Measurements from ENCODE around the gene SFT2D3. TPM values are rescaled to one million over a fixed set of nuclear protein-coding genes. Genes with fewer than 3 reads are reported as not detected.

The SFT2D3 gene
- polyA plus RNA-seq, 1 experiment = 3.5 TPM

DNA sequence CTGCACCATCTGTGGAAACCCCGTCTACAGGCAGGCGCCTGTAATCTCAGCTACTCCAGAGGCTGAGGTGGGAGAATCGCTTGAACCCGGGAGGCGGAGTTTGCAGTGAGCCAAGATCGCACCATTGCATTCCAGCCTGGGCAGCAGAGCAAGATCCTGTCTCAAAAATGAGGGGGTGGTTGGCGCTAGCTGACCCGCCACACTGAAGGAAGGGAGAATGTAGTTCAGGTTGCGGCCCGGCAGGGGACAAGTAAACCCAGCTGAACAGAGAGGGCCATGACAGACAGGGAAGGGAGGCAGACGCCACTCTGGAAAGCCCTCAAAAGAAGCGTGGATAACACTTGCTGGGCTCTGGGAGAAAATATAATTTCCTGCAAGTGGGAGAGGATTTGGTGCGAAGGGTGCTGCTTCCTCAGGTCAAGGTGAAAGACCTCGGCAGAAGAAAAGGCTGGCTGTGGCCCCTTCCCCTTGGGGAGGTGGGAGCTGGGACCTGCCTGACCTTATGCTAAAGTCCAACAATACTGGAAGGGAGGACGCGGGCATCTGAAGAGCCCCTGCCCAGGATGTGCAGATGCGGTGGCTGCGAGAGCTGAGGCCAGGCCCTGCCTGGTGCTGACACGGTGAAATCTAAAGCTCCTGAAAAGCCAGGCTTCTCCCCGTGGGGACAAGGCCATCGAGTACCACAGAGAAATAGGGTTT is 3.7 kb upstream of the SFT2D3 start:
- H3K27me3 ChIP-seq (ENCODE audit: control insufficient read depth, insufficient read depth, low read length) = no peaks in the 10 kb centered on the region
- TF ChIP-seq, protein P1, sequence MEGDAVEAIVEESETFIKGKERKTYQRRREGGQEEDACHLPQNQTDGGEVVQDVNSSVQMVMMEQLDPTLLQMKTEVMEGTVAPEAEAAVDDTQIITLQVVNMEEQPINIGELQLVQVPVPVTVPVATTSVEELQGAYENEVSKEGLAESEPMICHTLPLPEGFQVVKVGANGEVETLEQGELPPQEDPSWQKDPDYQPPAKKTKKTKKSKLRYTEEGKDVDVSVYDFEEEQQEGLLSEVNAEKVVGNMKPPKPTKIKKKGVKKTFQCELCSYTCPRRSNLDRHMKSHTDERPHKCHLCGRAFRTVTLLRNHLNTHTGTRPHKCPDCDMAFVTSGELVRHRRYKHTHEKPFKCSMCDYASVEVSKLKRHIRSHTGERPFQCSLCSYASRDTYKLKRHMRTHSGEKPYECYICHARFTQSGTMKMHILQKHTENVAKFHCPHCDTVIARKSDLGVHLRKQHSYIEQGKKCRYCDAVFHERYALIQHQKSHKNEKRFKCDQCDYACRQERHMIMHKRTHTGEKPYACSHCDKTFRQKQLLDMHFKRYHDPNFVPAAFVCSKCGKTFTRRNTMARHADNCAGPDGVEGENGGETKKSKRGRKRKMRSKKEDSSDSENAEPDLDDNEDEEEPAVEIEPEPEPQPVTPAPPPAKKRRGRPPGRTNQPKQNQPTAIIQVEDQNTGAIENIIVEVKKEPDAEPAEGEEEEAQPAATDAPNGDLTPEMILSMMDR (IDR thresholded peaks at IDR 0.05; ENCODE audit: insufficient read depth, low read depth, low read length) = no peak
- H3K4me3 ChIP-seq (ENCODE audit: low read depth, low read length) = no peak overlapping the region
- POLR2A ChIA-PET = no interaction called here
- no peak for DNase-seq (ENCODE audit: low read depth)
- no peaks in the 10 kb centered on the region for H3K36me3 ChIP-seq (ENCODE audit: control insufficient read depth, insufficient read depth, low read length)
- CTCF ChIA-PET = interaction anchor here (1.3 to 4.4 kb wide), 3 partner anchors 23 to 106 kb away, joined by 3 to 23 read pairs (median 4); partner anchors contain the start of gene LIMS2

DNA sequence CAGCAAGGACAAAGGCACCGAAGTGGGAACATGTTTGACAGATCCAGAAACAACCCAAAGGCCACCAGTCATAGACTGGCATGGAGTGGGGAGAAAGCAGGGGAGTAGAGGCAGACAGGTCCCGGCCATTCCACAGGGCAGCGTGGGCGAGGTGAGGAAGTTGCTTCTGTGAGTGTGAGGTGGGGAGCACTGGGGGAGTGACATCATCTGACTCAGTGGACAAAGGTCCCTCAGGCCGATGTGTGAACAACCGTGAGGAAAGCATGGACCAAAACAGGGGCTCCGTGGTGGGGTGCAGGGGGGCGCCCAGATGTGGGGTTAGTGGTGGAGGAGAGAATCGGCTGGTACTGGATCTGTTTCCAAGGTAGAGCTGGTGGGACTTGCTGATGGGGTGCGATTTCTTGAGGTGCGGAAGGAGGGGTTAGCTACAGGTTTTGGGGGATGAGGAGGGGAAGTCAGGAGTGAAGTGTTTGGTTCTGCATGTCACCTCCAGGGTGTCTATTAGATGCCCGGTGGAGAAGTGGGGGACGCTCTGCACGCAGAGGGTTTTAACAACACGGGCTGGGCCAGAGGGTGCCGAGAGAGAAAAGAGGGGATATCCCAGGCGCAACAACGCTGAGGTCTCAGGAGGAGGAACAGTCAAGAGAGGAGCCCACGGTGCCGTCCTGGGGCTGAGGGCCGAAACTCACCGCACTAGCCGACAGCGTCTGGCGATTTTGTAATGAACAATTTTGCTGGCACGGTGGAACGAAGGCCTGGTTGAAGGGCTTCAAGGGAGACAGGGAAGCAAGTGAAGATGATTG is 2.5 kb upstream of the SFT2D3 start:
- H3K4me3 ChIP-seq (ENCODE audit: low read depth, low read length) = no peak overlapping the region
- DNase-seq (ENCODE audit: low read depth) = no peak
- ChIA-PET POLR2A (no interaction called here), CTCF (interaction anchor here (1.4 to 4.4 kb wide), 2 partner anchors 48 to 107 kb away, joined by 4 to 23 read pairs; no protein-coding TSS in a partner anchor)
- no peaks in the 10 kb centered on the region for H3K27me3 ChIP-seq (ENCODE audit: control insufficient read depth, insufficient read depth, low read length)
- no peaks in the 10 kb centered on the region; the same call in 1 of the 2 replicates for H3K36me3 ChIP-seq (ENCODE audit: control insufficient read depth, insufficient read depth, low read length)
- TF ChIP-seq, protein P1 (IDR thresholded peaks at IDR 0.05; ENCODE audit: insufficient read depth, low read depth, low read length) = no peak

DNA sequence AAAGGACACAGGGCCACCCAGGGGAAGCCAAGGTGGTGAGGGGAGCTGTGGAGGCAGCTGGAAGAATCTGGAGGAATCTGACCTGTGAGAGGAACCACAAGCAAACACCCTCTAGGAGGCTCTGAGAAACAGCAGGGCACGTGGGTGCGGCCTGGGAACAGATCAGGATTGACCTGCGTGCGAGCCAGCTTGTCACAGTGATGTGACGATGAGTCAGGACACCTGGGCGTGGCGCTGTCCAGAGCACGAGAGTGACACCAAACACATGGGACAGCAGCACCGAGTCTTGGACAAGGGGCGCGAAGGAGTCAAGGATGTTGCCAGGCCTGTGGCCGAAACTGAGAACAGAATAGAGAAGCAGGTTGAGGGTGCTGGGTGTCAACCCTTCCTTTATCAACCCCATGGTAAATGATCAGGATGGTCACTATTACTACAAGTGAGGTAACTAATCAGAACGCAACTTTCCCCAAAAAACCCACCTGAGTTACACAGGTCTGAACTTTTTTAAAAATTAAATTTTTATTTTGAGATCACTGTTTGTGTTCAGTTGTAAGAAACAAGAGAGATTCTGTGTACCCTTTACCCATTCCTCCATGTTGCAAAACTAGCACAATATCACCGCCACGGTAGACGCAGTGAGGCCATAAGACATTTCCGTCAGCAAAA is 637 bp upstream of the SFT2D3 start:
- POLR2A ChIA-PET = no interaction called here
- TF ChIP-seq, protein P1 (IDR thresholded peaks at IDR 0.05; ENCODE audit: insufficient read depth, low read depth, low read length) = no peak
- no peaks in the 10 kb centered on the region for H3K27me3 ChIP-seq (ENCODE audit: control insufficient read depth, insufficient read depth, low read length)
- no peaks in the 10 kb centered on the region; the same call in 1 of the 2 replicates for H3K36me3 ChIP-seq (ENCODE audit: control insufficient read depth, insufficient read depth, low read length)
- CTCF ChIA-PET = interaction anchor here (1.4 to 4.7 kb wide), 2 partner anchors 109 to 110 kb away, joined by 4 to 18 read pairs; no protein-coding TSS in a partner anchor
- no peak for DNase-seq (ENCODE audit: low read depth)
- H3K4me3 ChIP-seq (ENCODE audit: low read depth, low read length) = peak overlapping the region; percentile 56

DNA sequence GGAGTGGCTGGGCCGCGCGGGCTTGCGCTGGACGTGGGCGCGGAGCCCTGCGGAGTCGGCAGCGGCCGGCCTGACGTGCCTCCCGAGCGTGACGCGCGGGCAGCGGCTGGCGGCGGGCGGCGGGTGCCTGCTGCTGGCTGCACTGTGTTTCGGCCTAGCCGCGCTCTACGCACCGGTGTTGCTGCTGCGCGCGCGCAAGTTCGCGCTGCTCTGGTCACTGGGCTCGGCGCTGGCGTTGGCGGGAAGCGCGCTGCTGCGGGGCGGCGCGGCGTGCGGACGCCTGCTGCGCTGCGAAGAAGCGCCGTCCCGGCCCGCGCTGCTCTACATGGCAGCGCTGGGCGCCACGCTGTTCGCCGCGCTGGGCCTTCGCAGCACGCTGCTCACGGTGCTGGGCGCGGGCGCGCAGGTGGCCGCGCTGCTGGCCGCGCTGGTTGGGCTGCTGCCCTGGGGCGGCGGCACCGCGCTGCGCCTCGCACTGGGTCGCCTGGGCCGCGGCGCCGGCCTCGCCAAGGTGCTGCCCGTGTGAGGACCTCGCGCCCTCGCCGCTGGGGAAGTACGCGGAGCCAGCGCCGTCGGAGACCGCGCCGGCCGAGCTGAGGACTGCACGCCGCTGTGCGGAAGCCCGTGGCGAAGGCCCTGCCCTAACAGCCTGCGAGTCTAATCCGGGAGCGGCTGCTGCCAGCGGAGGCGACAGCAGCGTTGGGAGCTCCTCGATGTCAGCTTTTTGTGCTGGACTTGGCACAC is 526 bp downstream of the SFT2D3 start:
- POLR2A ChIA-PET = interaction anchor here (0.8 kb wide), 1 partner anchor 64 kb away, joined by 3 read pairs; no protein-coding TSS in a partner anchor
- no peak for DNase-seq (ENCODE audit: low read depth)
- TF ChIP-seq, protein P1 (IDR thresholded peaks at IDR 0.05; ENCODE audit: insufficient read depth, low read depth, low read length) = peak; percentile 40
- no peaks in the 10 kb centered on the region for H3K27me3 ChIP-seq (ENCODE audit: control insufficient read depth, insufficient read depth, low read length)
- peak overlapping the region; percentile 56 for H3K4me3 ChIP-seq (ENCODE audit: low read depth, low read length)
- CTCF ChIA-PET = interaction anchor here (1.2 to 4.7 kb wide), 3 partner anchors 10 to 155 kb away, joined by 3 to 18 read pairs (median 4); no protein-coding TSS in a partner anchor
- peaks cover 6% of the 10 kb centered on the region for H3K36me3 ChIP-seq (ENCODE audit: control insufficient read depth, insufficient read depth, low read length)

Data from BJ (cell line).